ENCODE results near the gene CFAP299.

- TF ChIP-seq CTCF (IDR thresholded peaks at IDR 0.05; ENCODE audit: low read length) (no peak), EZH2 (optimal IDR thresholded peaks at IDR 0.05; ENCODE audit: low read depth, low read length) (no peak)
Observed at GRCh38 chr4:80309294-80310004, 26.1 kb upstream of the CFAP299 start.

Measured in MM.1S (cell line).